K562 (cell line): ENCODE results near the gene IMMP2L. TPM values are rescaled to one million over a fixed set of nuclear protein-coding genes. Genes with fewer than 3 reads are reported as not detected.
A peak's percentile ranks its signal among the peaks of the same experiment; 100 is the strongest.

Experiments used
- E2F4 ChIP-seq: sonication (generic); formaldehyde crosslinking; IDR thresholded peaks from 2 replicates; pipeline ENCODE4 v1.8.0; 2022; ENCODE audit warnings: mild to moderate bottlenecking, low read depth, missing genetic modification reagents
- ETS1 ChIP-seq: conservative IDR thresholded peaks from 2 replicates; pipeline ENCODE4 v1.6.1; 2011; ENCODE audit warnings: low read depth, mild to moderate bottlenecking, low read length; ENCODE audit not compliant: control insufficient read depth
- ETS2 ChIP-seq: IDR thresholded peaks from 2 replicates; pipeline ENCODE4 v1.6.1; 2016; ENCODE audit warnings: borderline replicate concordance, missing genetic modification characterization, mild to moderate bottlenecking, moderate library complexity, missing compliant biosample characterization; ENCODE audit not compliant: poor library complexity, severe bottlenecking
- MEF2A ChIP-seq: IDR thresholded peaks from 2 replicates; pipeline ENCODE4 v1.6.1; 2011; ENCODE audit warnings: low read depth, mild to moderate bottlenecking, low read length, moderate library complexity; ENCODE audit not compliant: control insufficient read depth
- REST ChIP-seq, 2 experiments: fragments of 450-650 bp; formaldehyde crosslinking in 1 of 2; IDR thresholded peaks; 2 replicates each; pipeline versions ENCODE4 v1.4.0 to v1.6.1; 2014 to 2020; ENCODE audit warnings: mild to moderate bottlenecking in 2 of 2, borderline replicate concordance in 1 of 2, low read depth in 1 of 2
- SREBF1 ChIP-seq: fragments of 150-350 bp; IDR thresholded peaks from 2 replicates; pipeline ENCODE4 v1.6.1; 2014; ENCODE audit warnings: antibody characterized with exemption, low read depth, low read length, borderline replicate concordance
- TCF15 ChIP-seq: fragments of 250-450 bp; sonication (Bioruptor Pico); IDR thresholded peaks from 2 replicates; pipeline ENCODE4 v1.8.0; 2022; ENCODE audit warnings: moderate library complexity, mild to moderate bottlenecking, inconsistent platforms
- TRIM25 ChIP-seq: fragments of 450-650 bp; IDR thresholded peaks from 2 replicates; pipeline ENCODE4 v1.7.0; 2016; ENCODE audit warnings: borderline replicate concordance
- ZNF280B ChIP-seq: fragments of 250-450 bp; sonication (Bioruptor Pico); IDR thresholded peaks from 2 replicates; pipeline ENCODE4 v1.5.1; 2021; ENCODE audit warnings: mild to moderate bottlenecking
- ZNF584 ChIP-seq: fragments of 200-800 bp; sonication (Bioruptor generic); IDR thresholded peaks from 2 replicates; pipeline ENCODE4 v1.6.1; 2016; ENCODE audit warnings: low read depth, mild to moderate bottlenecking, missing genetic modification characterization, missing compliant biosample characterization
- ZSCAN29 ChIP-seq: fragments of 450-650 bp; IDR thresholded peaks from 2 replicates; pipeline ENCODE4 v1.6.1; 2017
- polyA plus RNA-seq, 8 experiments: library from polyadenylated mRNA; depleted of rRNA in 4 of 8; stranded (reverse) in 5 of 8; unstranded in 3 of 8; fragments of >200 nt; fragmentation: Nextera tagmentation in 2 of 8; fragmentation: Illumina TruSeq in 1 of 8; extraction: Ambion mirVana in 2 of 8; extraction: Trizol in 1 of 8; gene quantifications; 2 replicates each; pipeline versions ENCODE4 v1.2.1 to v1.2.3, GENCODE V29; 2011 to 2014; ENCODE audit warnings: inconsistent platforms in 1 of 8, missing spikeins in 1 of 8
- total RNA-seq, 7 experiments: library from RNA; depleted of rRNA in 6 of 7; stranded (reverse); fragments of >200 nt in 6 of 7; fragmentation: Illumina TruSeq in 2 of 7; extraction: Trizol in 2 of 7; gene quantifications; 2 replicates each; pipeline versions ENCODE4 v1.2.1 to v1.2.3, GENCODE V29; 2011 to 2021; ENCODE audit warnings: low replicate concordance in 1 of 7

Gene IMMP2L
- total and polyA plus RNA-seq, 9 of the 15 experiments (the other 6 are each of a cell fraction or from before 2014, with no cell fraction given), result 29.7 to 116 (median 53.0) TPM

GRCh38 chr7:111486472-111487142 lies 75.7 kb downstream of the IMMP2L start (continued):
- TF ChIP-seq REST (IDR thresholded peaks at IDR 0.05; ENCODE audit: borderline replicate concordance), result peak; percentile 94
- TF ChIP-seq REST (CRISPR knock-in tag; IDR thresholded peaks at IDR 0.05; ENCODE audit: low read depth), result no peak
- no peak for TF ChIP-seq ZNF584 (CRISPR knock-in tag)
- no peak for TF ChIP-seq ZNF280B (CRISPR knock-in tag)
- TF ChIP-seq ETS1, result no peak
- TF ChIP-seq SREBF1, result no peak
- no peak for TF ChIP-seq ETS2
- no peak for TF ChIP-seq MEF2A
- TF ChIP-seq TRIM25, result no peak
- no peak for TF ChIP-seq ZSCAN29
- no peak for TF ChIP-seq E2F4
- TF ChIP-seq TCF15 (CRISPR knock-in tag), result no peak
